WTC11 (cell line): Measurements from ENCODE around the gene KCTD1. TPM values are rescaled to one million over a fixed set of nuclear protein-coding genes. Genes with fewer than 3 reads are reported as not detected.

Experiments used
- ATAC-seq: fragments of 200-7000 bp; cut with Tn5 transposase; 2 replicates; pipeline ENCODE4 v1.10.0; 2021; ENCODE audit warnings: mild to moderate bottlenecking, moderate library complexity
- CTCF ChIA-PET: fragments of 300-600 bp; sonication (Branson Sonifier 250); formaldehyde crosslinking; loops from one replicate; lab custom pipeline; 2021; ENCODE audit warnings: antibody characterized with exemption; lab: Charles Lee
- POLR2A ChIA-PET: fragments of 350-600 bp; sonication (Branson Sonifier 250); formaldehyde crosslinking; loops from one replicate; lab custom pipeline; 2021; ENCODE audit warnings: antibody characterized with exemption; lab: Charles Lee
- DNase-seq: peaks from one replicate; pipeline ENCODE4 v3.0.0; 2021; ENCODE audit warnings: low spot score
- H3K27ac Mint-ChIP-seq: 2 replicates; pipeline ENCODE4 v1.8.0; 2021; ENCODE audit warnings: mixed read lengths
- H3K27me3 Mint-ChIP-seq: 2 replicates; pipeline ENCODE4 v1.8.0; 2021; ENCODE audit warnings: low read depth, mild to moderate bottlenecking, moderate library complexity, mixed read lengths
- H3K36me3 Mint-ChIP-seq: 2 replicates; pipeline ENCODE4 v1.8.0; 2021; ENCODE audit warnings: mixed read lengths
- H3K4me1 Mint-ChIP-seq: 2 replicates; pipeline ENCODE4 v1.8.0; 2022; ENCODE audit warnings: mixed read lengths
- H3K4me3 Mint-ChIP-seq: 2 replicates; pipeline ENCODE4 v1.8.0; 2021; ENCODE audit warnings: mild to moderate bottlenecking, moderate library complexity, mixed read lengths
- H3K9me3 Mint-ChIP-seq: 2 replicates; pipeline ENCODE4 v1.8.0; 2021; ENCODE audit warnings: mixed read lengths
- E2F4 ChIP-seq: sonication (generic); formaldehyde crosslinking; IDR thresholded peaks from 2 replicates; pipeline ENCODE4 v1.8.1; 2022; ENCODE audit warnings: low read depth, mild to moderate bottlenecking, moderate library complexity, missing genetic modification reagents, borderline replicate concordance
- ETV6 ChIP-seq: sonication (generic); formaldehyde crosslinking; IDR thresholded peaks from 2 replicates; pipeline ENCODE4 v1.8.1; 2022; ENCODE audit warnings: mild to moderate bottlenecking, missing genetic modification reagents
- GABPB1 ChIP-seq: sonication (generic); formaldehyde crosslinking; IDR thresholded peaks from 2 replicates; pipeline ENCODE4 v1.8.1; 2023; ENCODE audit warnings: mild to moderate bottlenecking, missing genetic modification reagents
- GRHL2 ChIP-seq: fragments of 250-450 bp; sonication (Bioruptor Pico); IDR thresholded peaks from 2 replicates; pipeline ENCODE4 v1.8.0; 2022; ENCODE audit warnings: mild to moderate bottlenecking, moderate library complexity; ENCODE audit not compliant: insufficient replicate concordance, severe bottlenecking
- HMGXB4 ChIP-seq: sonication (generic); formaldehyde crosslinking; IDR thresholded peaks from 2 replicates; pipeline ENCODE4 v1.8.1; 2023; ENCODE audit warnings: mild to moderate bottlenecking, moderate library complexity, missing genetic modification reagents
- IRF2 ChIP-seq: sonication (generic); formaldehyde crosslinking; IDR thresholded peaks from 2 replicates; pipeline ENCODE4 v1.8.0; 2022; ENCODE audit warnings: low read depth, missing genetic modification reagents, borderline replicate concordance
- NFYB ChIP-seq: sonication (generic); formaldehyde crosslinking; conservative IDR thresholded peaks from 2 replicates; pipeline ENCODE4 v1.8.0; 2022; ENCODE audit warnings: low read depth, missing genetic modification reagents
- OVOL2 ChIP-seq: fragments of 250-450 bp; sonication (Bioruptor Pico); IDR thresholded peaks from 2 replicates; pipeline ENCODE4 v1.9.0; 2021; ENCODE audit warnings: mild to moderate bottlenecking, borderline replicate concordance
- PRRX2 ChIP-seq: fragments of 250-450 bp; sonication (Bioruptor Pico); IDR thresholded peaks from 2 replicates; pipeline ENCODE4 v1.8.0; 2021; ENCODE audit warnings: mild to moderate bottlenecking
- STAT6 ChIP-seq: sonication (generic); formaldehyde crosslinking; conservative IDR thresholded peaks from 2 replicates; pipeline ENCODE4 v1.8.1; 2023; ENCODE audit warnings: mild to moderate bottlenecking, low read depth, missing genetic modification reagents, moderate library complexity
- ZBTB43 ChIP-seq: sonication (generic); formaldehyde crosslinking; IDR thresholded peaks from 2 replicates; pipeline ENCODE4 v1.8.1; 2023; ENCODE audit warnings: mild to moderate bottlenecking, missing genetic modification reagents
- ZNF425 ChIP-seq: fragments of 250-450 bp; sonication (Bioruptor Pico); conservative IDR thresholded peaks from 2 replicates; pipeline ENCODE4 v1.9.0; 2021; ENCODE audit warnings: mild to moderate bottlenecking
- ZSCAN18 ChIP-seq: fragments of 250-450 bp; sonication (Bioruptor Pico); IDR thresholded peaks from 2 replicates; pipeline ENCODE4 v2.1.2; 2022; ENCODE audit warnings: mild to moderate bottlenecking, moderate library complexity
- total RNA-seq: library from RNA; stranded (reverse); gene quantifications from 3 replicates; pipeline ENCODE4 v1.2.3, GENCODE V29; 2021
- TF ChIP-seq, protein P1 (sequence below): sonication (generic); formaldehyde crosslinking; IDR thresholded peaks from 2 replicates; pipeline ENCODE4 v1.8.1; 2023; ENCODE audit warnings: mild to moderate bottlenecking, missing genetic modification reagents, moderate library complexity

KCTD1 gene
- total RNA-seq, 1 experiment from 2014 or later = 23.3 TPM

DNA sequence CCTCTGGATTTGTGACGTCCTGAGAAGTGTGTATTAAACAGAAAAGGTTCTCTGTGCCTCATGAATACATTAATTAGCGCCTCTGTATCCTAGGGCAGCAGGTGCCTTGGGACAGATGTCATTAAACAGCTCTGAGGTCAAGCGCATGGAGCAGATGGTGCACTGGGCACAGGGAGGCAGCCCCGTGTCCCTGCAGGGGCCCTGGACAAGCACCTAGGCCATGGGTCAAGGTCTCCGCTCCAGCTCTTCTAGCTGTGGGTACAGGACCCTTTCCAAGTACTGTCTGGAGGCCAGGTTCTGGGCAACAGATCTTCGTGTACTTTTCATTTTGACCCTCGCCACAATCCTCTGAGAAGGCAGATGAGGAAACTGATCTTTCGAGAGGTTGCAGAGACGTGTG is 126.4 kb downstream of the KCTD1 start:
- no peak for ATAC-seq
- CTCF ChIA-PET = interaction anchor here (1.2 to 1.3 kb wide), 2 partner anchors 38 to 46 kb away, joined by 3 to 5 read pairs; no protein-coding TSS in a partner anchor
- TF ChIP-seq E2F4 (CRISPR knock-in tag) (no peak), GABPB1 (CRISPR knock-in tag) (no peak), OVOL2 (CRISPR knock-in tag) (no peak), IRF2 (no peak), ZBTB43 (CRISPR knock-in tag) (no peak), HMGXB4 (no peak), GRHL2 (CRISPR knock-in tag) (no peak), ZNF425 (CRISPR knock-in tag) (no peak), ETV6 (CRISPR knock-in tag) (no peak), PRRX2 (CRISPR knock-in tag) (no peak), NFYB (no peak), ZSCAN18 (no peak), STAT6 (no peak)
- TF ChIP-seq, protein P1, sequence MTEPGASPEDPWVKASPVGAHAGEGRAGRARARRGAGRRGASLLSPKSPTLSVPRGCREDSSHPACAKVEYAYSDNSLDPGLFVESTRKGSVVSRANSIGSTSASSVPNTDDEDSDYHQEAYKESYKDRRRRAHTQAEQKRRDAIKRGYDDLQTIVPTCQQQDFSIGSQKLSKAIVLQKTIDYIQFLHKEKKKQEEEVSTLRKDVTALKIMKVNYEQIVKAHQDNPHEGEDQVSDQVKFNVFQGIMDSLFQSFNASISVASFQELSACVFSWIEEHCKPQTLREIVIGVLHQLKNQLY (CRISPR knock-in tag) = no peak

More for the DNA sequence above, 126.4 kb downstream of the KCTD1 start:
- POLR2A ChIA-PET = no interaction called here
- H3K9me3 Mint-ChIP-seq = no peaks in the 10 kb centered on the region
- H3K36me3 Mint-ChIP-seq = no peaks in the 10 kb centered on the region
- no peak overlapping the region for H3K27ac Mint-ChIP-seq
- H3K27me3 Mint-ChIP-seq = no peaks in the 10 kb centered on the region
- peaks cover 18% of the 10 kb centered on the region for H3K4me1 Mint-ChIP-seq
- no peak overlapping the region for H3K4me3 Mint-ChIP-seq
- no peak for DNase-seq
